Measurements from ENCODE around the gene ULK3.
A peak's percentile ranks its signal among the peaks of the same experiment; 100 is the strongest.

The ULK3 gene

DNA sequence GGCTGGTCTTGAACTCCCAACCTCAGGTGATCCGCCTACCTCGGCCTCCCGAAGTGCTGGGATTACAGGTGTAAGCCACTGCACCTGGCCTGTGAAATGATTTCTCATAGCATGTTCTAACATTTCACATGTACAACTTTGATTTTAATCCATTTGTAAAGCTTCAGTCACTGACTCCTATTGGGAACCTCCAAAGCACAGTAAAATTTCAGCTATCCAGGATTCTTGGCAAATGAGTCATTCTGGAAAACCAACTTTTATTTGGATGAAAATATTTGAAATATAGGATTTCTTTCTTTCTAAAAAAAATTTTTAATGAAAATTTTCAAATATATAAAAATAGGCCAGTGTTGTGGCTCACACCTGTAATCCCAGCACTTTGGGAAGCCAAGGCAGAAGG lies 33.0 kb downstream of the ULK3 start:
- TF ChIP-seq SCRT1 (tag by site-specific recombination; IDR thresholded peaks at IDR 0.05; ENCODE audit: borderline replicate concordance) (no peak), ZNF416 (tag by site-specific recombination; IDR thresholded peaks at IDR 0.05) (no peak), ZNF521 (tag by site-specific recombination; IDR thresholded peaks at IDR 0.05) (no peak), ZNF239 (tag by site-specific recombination; IDR thresholded peaks at IDR 0.05) (no peak), WT1 (tag by site-specific recombination; IDR thresholded peaks at IDR 0.05) (no peak), ZNF610 (tag by site-specific recombination; IDR thresholded peaks at IDR 0.05; ENCODE audit: borderline replicate concordance) (no peak), ZFP69B (tag by site-specific recombination; IDR thresholded peaks at IDR 0.05) (no peak), ZNF785 (tag by site-specific recombination; IDR thresholded peaks at IDR 0.05) (no peak), GLIS2 (tag by site-specific recombination; IDR thresholded peaks at IDR 0.05) (no peak), ZBTB20 (tag by site-specific recombination; IDR thresholded peaks at IDR 0.05) (no peak), SP3 (tag by site-specific recombination; IDR thresholded peaks at IDR 0.05) (no peak), ZNF112 (tag by site-specific recombination; IDR thresholded peaks at IDR 0.05) (no peak), ZNF426 (tag by site-specific recombination; IDR thresholded peaks at IDR 0.05) (no peak)
- TF ChIP-seq, protein P1, sequence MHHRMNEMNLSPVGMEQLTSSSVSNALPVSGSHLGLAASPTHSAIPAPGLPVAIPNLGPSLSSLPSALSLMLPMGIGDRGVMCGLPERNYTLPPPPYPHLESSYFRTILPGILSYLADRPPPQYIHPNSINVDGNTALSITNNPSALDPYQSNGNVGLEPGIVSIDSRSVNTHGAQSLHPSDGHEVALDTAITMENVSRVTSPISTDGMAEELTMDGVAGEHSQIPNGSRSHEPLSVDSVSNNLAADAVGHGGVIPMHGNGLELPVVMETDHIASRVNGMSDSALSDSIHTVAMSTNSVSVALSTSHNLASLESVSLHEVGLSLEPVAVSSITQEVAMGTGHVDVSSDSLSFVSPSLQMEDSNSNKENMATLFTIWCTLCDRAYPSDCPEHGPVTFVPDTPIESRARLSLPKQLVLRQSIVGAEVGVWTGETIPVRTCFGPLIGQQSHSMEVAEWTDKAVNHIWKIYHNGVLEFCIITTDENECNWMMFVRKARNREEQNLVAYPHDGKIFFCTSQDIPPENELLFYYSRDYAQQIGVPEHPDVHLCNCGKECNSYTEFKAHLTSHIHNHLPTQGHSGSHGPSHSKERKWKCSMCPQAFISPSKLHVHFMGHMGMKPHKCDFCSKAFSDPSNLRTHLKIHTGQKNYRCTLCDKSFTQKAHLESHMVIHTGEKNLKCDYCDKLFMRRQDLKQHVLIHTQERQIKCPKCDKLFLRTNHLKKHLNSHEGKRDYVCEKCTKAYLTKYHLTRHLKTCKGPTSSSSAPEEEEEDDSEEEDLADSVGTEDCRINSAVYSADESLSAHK (tag by site-specific recombination; IDR thresholded peaks at IDR 0.05), result no peak
- TF ChIP-seq, protein P2, sequence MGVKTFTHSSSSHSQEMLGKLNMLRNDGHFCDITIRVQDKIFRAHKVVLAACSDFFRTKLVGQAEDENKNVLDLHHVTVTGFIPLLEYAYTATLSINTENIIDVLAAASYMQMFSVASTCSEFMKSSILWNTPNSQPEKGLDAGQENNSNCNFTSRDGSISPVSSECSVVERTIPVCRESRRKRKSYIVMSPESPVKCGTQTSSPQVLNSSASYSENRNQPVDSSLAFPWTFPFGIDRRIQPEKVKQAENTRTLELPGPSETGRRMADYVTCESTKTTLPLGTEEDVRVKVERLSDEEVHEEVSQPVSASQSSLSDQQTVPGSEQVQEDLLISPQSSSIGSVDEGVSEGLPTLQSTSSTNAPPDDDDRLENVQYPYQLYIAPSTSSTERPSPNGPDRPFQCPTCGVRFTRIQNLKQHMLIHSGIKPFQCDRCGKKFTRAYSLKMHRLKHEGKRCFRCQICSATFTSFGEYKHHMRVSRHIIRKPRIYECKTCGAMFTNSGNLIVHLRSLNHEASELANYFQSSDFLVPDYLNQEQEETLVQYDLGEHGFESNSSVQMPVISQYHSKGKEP (tag by site-specific recombination; IDR thresholded peaks at IDR 0.05), result no peak
- no peaks in the 10 kb centered on the region for H3K4me1 ChIP-seq (ENCODE audit: control insufficient read depth, insufficient read depth, low read length)
- ChIA-PET CTCF (interaction anchor here (0.7 to 7.1 kb wide), 8 partner anchors 10 to 140 kb away, joined by 3 to 65 read pairs (median 4); no protein-coding TSS in a partner anchor), POLR2A (interaction anchor here (0.7 to 1.0 kb wide), 3 partner anchors 14 to 31 kb away, joined by 4 to 7 read pairs (median 4); no protein-coding TSS in a partner anchor)
- no peak overlapping the region for H3K27ac ChIP-seq (ENCODE audit: extremely low read depth, low read depth, low read length)
- H3K36me3 ChIP-seq (ENCODE audit: control insufficient read depth in 2 of 2, insufficient read depth in 1 of 2, low read length in 2 of 2), result no peaks in the 10 kb centered on the region; a peak in 1 of 3 replicates
- no peaks in the 10 kb centered on the region for H3K9me3 ChIP-seq (ENCODE audit: control insufficient read depth, insufficient read depth, low read depth, low read length)
- no peak overlapping the region for H3K4me3 ChIP-seq (ENCODE audit: low read depth, low read length)

DNA sequence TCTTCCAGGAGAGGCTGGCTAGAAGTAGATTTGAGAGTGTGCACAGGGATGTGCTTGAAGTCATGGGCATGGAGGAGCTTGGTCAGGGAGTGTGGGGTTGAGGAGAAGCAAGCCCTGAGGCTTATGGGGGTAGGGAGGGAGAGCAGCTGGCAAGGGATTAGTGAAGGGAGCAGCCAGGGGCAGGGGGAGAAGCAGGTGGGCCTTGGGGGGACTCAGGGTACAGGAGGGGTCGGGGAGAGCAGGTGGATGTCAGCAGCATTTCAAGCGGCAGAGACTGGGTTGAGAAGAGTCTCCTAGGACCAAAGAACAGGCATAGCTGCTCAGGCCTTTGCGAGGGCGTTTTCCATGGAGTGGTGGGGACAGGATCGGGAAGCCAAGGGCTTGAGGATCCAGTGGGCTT lies 33.7 kb downstream of the ULK3 start:
- ChIA-PET POLR2A (no interaction called here), CTCF (interaction anchor here (0.6 to 7.1 kb wide), 6 partner anchors 9 to 177 kb away, joined by 3 to 65 read pairs (median 5); no protein-coding TSS in a partner anchor)
- Histone ChIP-seq H3K4me3 (ENCODE audit: low read depth, low read length) (no peak overlapping the region), H3K4me1 (ENCODE audit: control insufficient read depth, insufficient read depth, low read length) (no peaks in the 10 kb centered on the region), H3K9me3 (ENCODE audit: control insufficient read depth, insufficient read depth, low read depth, low read length) (no peaks in the 10 kb centered on the region), H3K36me3 (ENCODE audit: control insufficient read depth in 2 of 2, insufficient read depth in 1 of 2, low read length in 2 of 2) (peaks cover 0 to 2% of the 10 kb centered on the region in 2 experiments; a peak in 2 of 3 replicates), H3K27ac (ENCODE audit: extremely low read depth, low read depth, low read length) (no peak overlapping the region)
- TF ChIP-seq ZNF394 (tag by site-specific recombination; IDR thresholded peaks at IDR 0.05; ENCODE audit: borderline replicate concordance) (peak; percentile 65; the same call in 1 of the 2 replicates), ZNF610 (tag by site-specific recombination; IDR thresholded peaks at IDR 0.05; ENCODE audit: borderline replicate concordance) (no peak), KLF16 (tag by site-specific recombination; IDR thresholded peaks at IDR 0.05) (no peak)

DNA sequence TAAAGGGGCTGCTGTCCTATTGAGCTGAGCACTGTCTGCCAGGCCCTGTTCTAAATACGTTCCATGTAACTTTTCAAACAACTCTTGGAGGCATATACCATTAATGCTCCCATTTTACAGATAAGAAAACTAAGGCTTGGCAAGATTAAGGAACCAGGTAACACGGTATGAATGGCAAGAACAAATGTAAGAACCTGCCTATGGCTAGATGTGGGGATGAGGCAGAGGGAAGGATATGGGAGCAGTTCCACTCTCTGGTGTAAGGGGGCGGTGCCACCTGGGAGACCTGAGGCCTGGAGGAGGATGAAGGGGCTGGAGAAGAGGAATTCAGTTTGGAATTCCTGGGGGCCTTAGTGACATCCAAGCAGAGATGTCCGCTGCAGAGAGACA lies 34.1 kb downstream of the ULK3 start:
- CTCF ChIA-PET, result interaction anchor here (0.6 to 7.1 kb wide), 9 partner anchors 9 to 177 kb away, joined by 3 to 65 read pairs (median 5); no protein-coding TSS in a partner anchor
- no peak overlapping the region for H3K27ac ChIP-seq (ENCODE audit: extremely low read depth, low read depth, low read length)
- POLR2A ChIA-PET, result interaction anchor here (0.9 to 1.2 kb wide), 2 partner anchors 19 to 38 kb away, joined by 3 read pairs; no protein-coding TSS in a partner anchor
- TF ChIP-seq REPIN1 (tag by site-specific recombination; IDR thresholded peaks at IDR 0.05; ENCODE audit: low read depth) (no peak), ZNF19 (tag by site-specific recombination; IDR thresholded peaks at IDR 0.05; ENCODE audit: low read depth) (no peak), ZNF785 (tag by site-specific recombination; IDR thresholded peaks at IDR 0.05) (no peak), ZNF37A (tag by site-specific recombination; IDR thresholded peaks at IDR 0.05) (no peak)
- TF ChIP-seq, protein P3, sequence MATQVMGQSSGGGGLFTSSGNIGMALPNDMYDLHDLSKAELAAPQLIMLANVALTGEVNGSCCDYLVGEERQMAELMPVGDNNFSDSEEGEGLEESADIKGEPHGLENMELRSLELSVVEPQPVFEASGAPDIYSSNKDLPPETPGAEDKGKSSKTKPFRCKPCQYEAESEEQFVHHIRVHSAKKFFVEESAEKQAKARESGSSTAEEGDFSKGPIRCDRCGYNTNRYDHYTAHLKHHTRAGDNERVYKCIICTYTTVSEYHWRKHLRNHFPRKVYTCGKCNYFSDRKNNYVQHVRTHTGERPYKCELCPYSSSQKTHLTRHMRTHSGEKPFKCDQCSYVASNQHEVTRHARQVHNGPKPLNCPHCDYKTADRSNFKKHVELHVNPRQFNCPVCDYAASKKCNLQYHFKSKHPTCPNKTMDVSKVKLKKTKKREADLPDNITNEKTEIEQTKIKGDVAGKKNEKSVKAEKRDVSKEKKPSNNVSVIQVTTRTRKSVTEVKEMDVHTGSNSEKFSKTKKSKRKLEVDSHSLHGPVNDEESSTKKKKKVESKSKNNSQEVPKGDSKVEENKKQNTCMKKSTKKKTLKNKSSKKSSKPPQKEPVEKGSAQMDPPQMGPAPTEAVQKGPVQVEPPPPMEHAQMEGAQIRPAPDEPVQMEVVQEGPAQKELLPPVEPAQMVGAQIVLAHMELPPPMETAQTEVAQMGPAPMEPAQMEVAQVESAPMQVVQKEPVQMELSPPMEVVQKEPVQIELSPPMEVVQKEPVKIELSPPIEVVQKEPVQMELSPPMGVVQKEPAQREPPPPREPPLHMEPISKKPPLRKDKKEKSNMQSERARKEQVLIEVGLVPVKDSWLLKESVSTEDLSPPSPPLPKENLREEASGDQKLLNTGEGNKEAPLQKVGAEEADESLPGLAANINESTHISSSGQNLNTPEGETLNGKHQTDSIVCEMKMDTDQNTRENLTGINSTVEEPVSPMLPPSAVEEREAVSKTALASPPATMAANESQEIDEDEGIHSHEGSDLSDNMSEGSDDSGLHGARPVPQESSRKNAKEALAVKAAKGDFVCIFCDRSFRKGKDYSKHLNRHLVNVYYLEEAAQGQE (tag by site-specific recombination; IDR thresholded peaks at IDR 0.05), result no peak
- TF ChIP-seq, protein P4, sequence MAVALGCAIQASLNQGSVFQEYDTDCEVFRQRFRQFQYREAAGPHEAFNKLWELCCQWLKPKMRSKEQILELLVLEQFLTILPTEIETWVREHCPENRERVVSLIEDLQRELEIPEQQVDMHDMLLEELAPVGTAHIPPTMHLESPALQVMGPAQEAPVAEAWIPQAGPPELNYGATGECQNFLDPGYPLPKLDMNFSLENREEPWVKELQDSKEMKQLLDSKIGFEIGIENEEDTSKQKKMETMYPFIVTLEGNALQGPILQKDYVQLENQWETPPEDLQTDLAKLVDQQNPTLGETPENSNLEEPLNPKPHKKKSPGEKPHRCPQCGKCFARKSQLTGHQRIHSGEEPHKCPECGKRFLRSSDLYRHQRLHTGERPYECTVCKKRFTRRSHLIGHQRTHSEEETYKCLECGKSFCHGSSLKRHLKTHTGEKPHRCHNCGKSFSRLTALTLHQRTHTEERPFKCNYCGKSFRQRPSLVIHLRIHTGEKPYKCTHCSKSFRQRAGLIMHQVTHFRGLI (tag by site-specific recombination; IDR thresholded peaks at IDR 0.05), result no peak

More for the DNA sequence above, 34.1 kb downstream of the ULK3 start:
- H3K4me3 ChIP-seq (ENCODE audit: low read depth, low read length), result no peak overlapping the region
- no peaks in the 10 kb centered on the region for H3K9me3 ChIP-seq (ENCODE audit: control insufficient read depth, insufficient read depth, low read depth, low read length)
- H3K4me1 ChIP-seq (ENCODE audit: control insufficient read depth, insufficient read depth, low read length), result no peaks in the 10 kb centered on the region
- peaks cover 0 to 6% of the 10 kb centered on the region in 2 experiments; a peak in 2 of 3 replicates for H3K36me3 ChIP-seq (ENCODE audit: control insufficient read depth in 2 of 2, insufficient read depth in 1 of 2, low read length in 2 of 2)
